GM19397 (cell line): ENCODE results near the gene MBOAT1.
"Not testable (repeated sequence)": the region's sequence is repeated elsewhere in the genome, so short reads cannot be mapped to it uniquely, and the experiment has no call there.

Experiments used
- ATAC-seq: cut with Tn5 transposase; IDR thresholded peaks from one replicate; pipeline ENCODE4 v1.9.1; 2021; ENCODE audit warnings: mild to moderate bottlenecking, moderate library complexity; ENCODE audit not compliant: unreplicated experiment

The MBOAT1 gene

DNA sequence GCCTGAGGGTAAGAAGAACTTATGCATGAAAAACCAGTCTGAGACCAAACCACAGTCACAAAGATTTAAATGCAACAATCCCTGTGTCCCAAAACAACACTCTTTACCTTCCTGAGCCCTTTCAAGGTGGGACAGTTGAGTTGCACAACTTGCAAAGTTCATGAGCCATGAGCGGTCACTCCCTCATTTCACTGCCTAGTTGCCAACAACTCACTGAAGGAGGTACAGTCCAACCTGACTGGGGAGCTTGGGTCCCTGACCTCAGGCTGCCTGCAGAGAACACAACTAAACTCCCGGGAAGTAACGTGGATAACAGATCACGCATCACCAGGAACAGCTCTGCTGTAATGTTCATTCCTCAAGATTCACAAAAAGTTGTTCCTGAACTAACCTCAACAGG lies 69.4 kb downstream of the MBOAT1 start:
- ATAC-seq: no peak

DNA sequence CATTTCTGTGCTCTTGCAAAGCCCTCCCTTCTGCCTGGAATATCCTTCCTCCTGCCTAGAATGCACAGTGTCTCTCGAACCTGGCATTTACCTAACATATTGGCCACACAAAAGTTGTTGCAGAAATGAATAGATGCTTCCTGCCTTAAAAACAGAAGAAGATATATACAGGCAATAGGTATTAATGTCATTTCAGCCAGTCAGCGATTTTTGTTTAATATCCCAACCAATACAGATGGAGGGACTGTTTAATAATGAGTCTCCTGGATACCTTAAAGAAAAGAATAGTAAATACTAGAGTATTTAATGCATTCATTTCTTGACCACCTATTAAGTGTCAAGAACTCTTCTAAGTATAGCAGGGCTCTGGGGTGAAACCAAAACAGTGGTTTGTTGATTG lies 70.3 kb downstream of the MBOAT1 start:
- ATAC-seq: no peak

DNA sequence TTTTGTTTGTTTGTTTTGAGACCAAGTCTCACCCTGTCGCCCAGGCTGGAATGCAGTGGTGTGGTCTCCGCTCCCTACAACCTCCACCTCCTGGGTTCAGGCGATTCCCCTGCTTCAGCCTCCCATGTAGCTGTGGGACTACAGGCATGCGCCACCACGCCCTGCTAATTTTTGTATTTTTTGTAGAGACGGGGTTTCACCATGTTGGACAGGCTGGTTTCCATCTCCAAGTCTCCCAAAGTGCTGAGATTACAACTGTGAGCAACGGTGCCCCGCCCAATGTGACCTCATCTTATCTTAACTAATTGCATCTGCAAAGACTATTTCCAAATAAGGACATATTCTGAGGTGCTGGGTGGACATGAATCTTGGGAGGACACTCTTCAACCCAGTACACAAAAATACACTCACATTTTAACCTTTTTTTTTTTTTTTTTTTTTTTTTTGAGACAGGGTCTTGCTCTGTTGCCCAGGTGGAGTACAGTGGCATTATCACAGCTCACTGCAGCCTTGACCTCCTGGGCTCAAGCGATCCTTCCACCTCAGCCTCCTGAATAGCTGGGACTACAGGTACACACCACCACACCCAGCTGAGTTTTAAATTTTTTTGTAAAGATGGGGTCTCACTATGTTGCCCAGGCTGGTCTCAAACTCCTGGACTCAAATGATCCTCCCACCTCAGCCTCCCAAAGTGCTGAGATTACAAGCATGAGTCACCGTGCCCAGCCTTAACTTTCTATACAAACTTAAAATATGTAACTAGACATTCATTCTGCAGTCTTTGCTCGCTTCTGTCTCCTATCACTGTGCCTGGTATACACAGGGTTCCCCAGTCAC lies 72.9 kb downstream of the MBOAT1 start:
- not testable (repeated sequence) for ATAC-seq

DNA sequence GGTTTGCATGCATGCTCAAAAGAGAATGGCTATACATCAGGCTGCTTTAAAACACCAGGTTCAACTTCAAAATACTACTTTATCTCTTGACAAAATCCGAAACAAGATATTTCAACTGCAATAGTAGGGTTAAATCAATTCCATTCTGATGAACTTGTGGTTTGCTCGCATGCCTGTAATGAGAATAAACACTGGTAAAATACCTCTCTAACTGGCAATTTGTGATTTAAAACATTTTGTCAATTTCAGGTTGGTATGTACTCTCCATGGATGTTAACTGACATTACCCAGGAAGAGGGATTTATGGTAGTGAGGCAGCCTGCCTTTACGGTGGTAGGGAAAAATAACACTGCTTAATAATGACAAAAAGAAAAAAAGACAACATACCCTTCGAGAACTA lies 74.4 kb downstream of the MBOAT1 start:
- ATAC-seq: no peak

DNA sequence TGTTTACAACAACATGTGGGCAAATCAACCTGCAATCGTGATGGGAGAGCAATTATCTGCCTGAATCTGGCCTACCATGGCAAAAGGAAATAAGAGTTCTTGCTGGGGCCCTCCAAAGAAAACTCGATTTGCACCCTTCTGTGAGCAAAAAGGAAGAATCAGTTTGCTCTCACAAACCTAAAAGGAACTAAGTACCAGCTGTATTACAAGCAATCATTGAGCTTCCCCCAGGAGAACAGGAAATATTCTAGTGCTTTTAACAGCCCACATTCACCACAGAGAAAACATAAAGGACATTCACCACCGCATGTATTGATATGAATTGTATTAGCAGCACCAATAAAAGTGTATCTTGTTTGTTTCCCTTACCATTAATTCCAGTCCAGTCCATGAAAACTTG lies 75.0 kb downstream of the MBOAT1 start:
- no peak for ATAC-seq

DNA sequence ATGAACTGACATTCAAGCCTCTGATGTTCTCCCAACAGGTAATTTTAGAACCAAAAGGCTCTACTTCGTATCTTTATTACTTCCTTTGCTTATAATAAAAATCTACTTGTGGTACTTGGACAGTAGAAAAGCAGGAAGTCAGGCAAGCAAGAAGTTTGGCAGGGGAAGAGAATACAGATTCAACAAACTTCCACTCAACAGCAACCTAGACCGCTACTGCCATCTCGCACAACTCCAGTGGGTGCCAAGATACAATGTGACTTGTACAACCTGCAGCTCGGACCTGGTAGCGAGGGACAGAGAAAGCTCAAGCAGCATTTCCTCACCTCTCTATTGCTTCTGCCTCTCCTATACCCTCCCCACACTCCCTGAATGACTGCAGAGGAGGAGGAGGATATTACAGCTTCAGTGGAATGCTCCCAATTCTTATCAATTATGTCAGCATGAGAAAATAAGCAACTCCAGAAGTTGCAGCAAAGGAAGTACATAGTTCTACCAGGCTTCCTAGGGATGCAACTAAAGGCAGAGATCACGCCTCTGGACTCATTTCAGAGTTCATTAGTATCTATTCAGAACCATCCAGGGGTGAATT lies 76.5 kb downstream of the MBOAT1 start:
- ATAC-seq: no peak

DNA sequence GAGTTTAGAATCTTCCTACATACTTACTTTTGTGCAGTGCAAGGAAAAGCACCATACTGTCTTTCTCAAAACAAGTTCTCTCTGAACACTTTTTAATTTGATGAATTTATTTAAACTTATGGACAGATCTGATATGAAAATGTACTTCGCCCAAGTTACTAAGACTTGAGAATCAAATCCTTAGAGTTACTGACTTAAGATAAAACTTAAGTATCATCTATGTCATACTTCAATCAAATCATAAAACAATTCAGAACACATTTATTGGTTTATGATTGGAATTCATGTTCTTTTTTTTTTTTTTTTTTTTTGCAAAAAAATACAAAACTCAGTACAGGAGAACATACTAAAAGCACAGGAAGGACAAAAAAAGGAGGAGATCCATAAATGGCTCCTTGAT lies 77.7 kb downstream of the MBOAT1 start:
- no peak for ATAC-seq

DNA sequence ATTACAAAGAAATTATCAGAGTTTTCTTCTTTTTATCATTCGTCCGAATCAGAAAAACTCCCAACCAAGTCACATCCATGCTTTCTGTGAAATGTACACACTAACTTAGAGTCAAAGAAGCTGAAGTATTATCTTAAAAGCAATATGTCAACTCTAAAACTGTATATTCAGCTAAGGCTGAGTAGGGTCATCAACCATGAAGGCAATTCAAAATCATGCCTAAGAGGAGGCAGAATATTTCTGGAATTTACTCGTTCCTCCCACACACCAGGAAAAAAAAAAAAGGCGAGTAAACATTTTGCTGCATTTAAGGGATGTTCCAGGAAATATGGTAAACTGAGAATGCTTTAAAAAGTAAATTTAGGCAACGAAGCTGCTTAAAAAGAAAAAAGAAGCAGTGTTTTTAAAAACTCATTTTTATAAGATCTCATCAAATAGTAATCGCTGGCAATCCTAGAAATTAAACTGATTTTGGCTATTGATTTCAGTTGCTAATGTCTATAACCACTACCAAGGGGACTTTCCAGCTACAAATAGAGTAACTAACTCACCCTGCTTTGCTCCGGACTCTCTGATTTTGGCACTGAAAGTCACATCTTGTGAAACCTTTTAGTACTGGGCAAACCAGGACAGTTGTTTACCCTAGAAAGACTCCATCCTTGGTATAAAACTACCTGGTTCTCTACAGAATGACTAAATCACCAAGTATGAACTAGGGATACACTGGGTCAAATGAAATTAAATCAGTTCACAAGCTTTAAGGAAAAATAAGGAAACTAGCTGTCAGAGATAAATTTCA lies 82.8 kb downstream of the MBOAT1 start:
- no peak for ATAC-seq

DNA sequence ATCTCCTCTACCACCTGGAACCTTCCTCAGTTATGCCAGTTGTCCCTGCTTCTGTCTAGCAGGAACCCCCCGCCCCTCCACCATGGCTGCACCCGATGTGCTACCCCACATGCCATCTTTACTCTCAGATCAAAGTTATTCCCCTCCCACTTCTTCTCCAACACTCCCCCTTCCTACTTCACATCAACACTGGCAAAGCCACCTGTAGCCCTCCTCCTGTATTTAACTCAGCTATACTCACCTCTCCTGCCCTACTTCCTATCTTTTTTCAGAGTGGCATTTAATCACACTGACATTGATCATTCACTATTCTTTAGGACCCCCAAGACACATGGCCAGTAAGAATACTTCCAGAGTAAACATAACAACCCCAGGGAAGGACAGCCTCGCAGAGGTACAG lies 84.3 kb downstream of the MBOAT1 start:
- ATAC-seq: no peak

DNA sequence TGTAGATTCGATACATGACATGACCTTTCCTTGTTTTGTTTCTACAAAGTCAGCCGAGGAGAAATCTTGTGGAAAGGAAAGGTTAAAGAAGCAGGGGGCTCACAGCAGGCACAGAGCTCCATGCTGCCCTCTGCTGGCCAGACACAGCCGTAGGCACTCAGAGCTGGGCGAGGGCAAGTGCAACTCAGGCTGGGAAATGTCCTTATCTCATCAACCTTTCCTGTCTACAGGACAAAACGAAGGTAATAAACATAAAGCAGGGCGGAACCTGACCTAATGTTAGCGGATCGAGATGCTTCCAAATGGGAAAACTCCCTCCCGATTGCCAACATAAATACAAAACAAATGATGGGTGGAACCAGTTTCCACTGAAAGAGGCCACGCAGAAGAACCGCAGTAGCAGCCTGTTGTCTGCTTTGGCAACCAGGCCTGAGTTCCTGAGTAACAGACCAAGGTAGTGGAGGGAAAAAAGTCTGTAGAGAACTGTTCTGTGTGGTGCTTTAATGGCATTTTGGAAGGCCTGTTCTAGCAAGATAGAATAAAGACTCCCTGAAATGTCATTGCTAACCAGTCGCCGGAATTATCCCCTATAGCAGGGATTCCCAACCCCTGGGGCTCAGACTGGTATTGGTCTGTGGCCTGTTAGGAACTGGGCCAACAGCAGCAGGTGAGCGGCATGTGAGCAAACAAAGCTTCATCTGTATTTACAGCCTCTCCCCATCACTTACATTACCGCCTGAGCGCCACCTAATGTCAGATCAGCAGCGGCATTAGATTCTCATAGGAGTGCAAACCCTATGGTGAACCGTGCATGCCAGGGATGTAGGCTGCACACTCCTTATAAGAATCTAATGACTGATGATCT lies 85.2 kb downstream of the MBOAT1 start:
- ATAC-seq: no peak

DNA sequence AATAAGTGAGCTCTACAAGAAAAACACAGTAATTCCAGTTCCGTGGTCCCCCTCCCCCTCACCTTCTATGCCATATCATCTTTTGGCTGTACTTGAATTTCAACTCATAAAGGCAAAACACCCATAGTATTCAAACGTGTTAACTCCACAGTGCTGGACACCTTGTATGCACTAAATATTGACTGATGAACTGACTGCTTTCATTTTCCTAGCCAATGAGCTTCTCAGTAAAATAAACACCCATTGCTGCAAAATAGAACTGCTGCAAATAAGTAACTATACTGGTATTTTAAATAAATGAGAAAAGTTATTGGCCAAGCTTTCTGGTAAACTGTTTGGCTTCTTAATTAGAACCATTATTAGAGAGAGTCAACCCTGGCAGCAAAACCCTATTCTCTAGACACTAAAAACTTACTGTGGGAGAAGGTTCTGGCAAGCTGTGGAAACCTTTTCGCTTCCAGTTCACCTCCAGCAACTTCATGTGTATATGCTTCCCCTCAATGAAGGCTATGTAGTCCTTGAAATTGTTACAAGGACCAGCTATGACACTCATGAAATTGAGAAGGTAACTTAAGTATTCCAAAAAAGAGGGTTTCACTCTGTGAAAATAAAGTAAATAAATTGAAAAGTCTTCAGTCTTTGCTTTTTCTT lies 86.0 kb downstream of the MBOAT1 start:
- ATAC-seq: no peak

DNA sequence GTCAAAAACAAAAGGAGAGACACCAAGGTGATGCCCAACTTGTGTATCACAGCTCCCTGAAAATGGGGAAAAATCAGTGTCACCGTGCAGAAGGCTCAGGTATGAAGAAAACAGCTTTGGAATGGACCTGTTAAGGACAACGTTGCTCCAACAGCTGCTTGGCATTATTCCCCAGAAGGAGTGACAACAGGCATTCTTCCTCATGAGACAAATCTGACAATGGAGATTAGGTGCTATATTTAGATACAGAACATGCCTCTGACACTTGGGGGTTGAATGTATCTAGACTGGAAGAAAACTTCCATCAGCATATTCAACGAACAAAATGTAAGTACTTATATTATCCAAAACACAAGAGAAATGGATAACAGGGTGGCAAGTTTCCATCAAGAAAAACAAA lies 87.7 kb downstream of the MBOAT1 start:
- no peak for ATAC-seq

DNA sequence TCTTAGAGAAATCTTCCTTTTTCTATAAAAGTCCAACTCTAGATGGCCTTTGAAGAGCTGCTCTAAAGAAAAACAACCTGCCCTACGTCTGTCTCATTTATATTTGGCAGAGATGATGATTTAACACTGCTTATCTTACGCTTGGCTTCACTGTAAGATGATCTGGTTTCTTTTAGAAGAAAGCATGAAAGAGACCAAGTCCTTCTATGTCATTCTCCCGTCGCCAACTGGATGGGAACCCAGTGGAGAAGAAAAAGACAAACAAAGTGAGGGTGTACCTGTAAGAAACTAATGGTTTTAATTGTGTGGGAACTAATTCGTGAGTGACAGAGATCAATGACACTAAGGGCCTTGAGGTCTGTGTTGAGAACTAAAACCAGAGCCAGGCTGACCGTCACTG lies 92.8 kb downstream of the MBOAT1 start:
- ATAC-seq: no peak

DNA sequence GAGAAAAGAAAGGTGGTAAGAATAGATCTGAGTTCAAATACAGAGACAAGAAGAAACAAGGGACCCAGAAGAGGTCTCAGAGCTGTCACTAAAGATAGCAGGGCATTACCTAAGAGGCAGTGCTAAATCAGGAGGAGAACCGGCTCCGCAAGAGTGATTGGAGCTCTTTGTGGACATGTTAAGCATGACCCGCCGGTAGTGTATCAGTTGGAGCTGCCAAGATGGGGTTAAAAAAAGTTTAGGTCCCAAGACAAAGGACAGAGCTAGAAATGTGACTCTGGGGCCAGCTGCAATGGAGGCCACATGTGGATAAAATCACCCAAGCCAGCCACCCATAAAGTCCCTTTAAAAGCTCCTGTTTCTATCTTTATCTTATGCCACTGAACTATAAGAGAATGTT lies 93.4 kb downstream of the MBOAT1 start:
- ATAC-seq: no peak

DNA sequence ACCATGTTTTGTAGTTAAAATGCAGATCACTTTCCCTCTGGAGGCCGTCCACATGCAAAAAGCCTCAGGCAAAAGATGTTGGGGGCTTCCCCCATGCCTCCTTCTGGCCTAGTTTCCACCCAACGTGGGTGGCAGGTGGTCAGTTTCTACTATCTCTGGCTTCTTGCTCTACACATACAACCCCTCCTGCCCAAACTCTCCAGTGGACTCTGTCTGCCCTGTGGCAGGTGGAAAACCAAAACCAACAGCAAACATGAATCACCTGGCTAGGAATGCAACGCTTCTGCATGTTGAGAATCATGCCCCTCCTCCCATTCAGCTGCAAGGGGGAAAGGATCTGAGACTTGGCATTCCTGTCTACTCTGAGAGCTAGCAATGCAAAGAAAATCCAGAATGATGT lies 94.8 kb downstream of the MBOAT1 start:
- no peak for ATAC-seq

DNA sequence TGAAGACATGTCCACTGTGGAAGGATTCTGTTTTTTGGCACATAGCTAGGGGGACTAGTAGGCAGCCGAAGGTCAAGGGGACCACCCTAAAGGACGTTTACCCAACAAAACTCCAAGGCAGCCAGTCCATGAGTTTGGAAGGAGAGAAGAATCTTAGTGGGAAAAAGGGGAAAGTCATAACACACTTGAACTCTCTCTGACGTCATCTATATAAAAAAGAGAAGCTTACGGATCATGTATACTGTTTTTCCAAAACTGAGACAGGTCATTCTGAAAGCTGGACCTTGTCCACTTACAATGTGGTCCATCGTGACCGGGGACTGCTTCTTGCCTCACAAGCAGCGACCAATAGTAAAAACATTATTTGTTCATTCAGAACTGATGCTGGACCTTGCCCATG lies 95.5 kb downstream of the MBOAT1 start:
- ATAC-seq: no peak

DNA sequence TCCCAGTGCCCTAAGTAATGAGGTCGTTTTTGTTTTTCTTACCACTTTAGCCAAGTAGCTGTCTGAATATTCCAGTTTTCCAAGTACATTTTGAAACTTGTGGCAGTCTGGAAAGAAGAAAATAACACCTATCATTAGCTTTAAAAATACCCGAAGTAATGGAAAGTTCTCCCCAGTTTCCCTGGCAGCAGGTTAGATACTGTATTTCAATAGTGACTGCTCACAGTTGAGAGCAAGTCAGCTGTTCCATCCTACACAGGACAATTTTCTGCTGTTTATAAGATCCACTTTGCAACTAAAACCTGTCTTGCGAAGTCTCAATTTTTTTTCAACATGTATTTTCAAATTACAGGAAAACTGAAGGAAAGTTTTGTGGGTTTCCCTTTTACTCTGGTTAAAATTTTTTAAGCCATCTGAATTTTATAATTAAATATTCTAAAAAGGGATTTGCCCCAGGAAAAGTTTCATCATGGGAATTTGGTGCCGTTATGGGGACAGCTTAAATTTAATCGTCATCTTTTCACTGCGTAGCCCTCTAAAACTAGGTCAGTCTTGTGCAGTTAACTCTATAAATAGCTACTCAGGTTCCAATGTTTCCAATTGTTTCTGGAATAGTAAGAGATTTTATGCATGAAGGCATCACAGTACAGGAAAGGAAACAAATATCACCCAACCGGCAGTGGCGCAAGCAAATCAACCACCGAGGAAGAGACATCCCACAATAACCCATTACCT lies 96.9 kb downstream of the MBOAT1 start:
- no peak for ATAC-seq

DNA sequence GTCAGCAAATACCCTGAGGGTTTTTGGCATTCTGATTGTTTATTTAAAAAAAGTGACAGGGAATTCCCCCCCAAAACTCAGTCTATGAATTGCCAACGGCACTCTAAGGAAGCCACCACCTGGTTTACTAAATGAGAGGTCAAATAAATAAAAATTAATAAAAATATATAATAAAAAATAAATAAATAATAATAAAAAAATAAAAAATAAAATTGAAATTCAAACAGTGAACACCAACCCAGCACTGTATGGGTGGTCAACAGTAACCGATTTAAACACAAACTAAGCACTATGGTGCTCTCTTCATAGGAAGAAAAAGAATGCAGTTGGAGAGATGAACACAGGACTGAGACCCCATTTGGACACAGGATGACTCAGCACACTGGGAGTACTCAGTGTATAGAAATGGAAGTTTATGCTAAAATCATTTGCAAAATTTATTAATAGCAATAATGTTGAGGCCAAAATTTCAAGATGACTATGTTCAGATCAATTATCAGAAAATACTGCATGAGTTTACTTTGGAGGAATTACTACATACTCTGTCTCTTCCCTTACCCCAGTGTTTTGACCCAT lies 98.5 kb downstream of the MBOAT1 start:
- ATAC-seq: no peak

DNA sequence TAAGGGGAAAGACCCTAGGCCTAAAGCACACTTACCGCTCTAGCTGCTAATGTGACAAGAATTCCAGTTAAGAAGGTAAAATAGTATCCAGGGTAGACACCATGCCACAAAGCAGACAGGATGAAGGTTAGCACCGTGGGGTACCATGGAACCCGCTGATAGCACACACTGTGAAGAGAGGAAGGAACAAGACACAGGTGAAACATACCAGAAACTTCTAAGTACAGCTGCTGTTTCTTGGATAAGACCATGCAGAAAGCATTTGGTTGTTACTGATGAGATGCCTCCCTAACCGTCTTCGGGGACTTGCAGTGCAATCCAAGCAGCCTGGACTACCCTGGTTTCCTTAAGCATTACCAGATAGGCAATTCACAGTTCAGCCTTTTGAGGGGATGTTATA lies 99.4 kb downstream of the MBOAT1 start:
- no peak for ATAC-seq
